HepG2 (cell line): ENCODE results near the gene MAPK8IP1. TPM values are rescaled to one million over a fixed set of nuclear protein-coding genes. Genes with fewer than 3 reads are reported as not detected.

Experiments used
- ATF7-NPFF ChIP-seq: sonication (generic); formaldehyde crosslinking; IDR thresholded peaks from 2 replicates; pipeline ENCODE4 v1.8.1; 2023; ENCODE audit warnings: mild to moderate bottlenecking, low read depth, missing genetic modification reagents, moderate library complexity
- IRF2 ChIP-seq: IDR thresholded peaks from 2 replicates; pipeline ENCODE4 v1.6.1; 2018; ENCODE audit warnings: missing genetic modification reagents, missing compliant biosample characterization
- ISX ChIP-seq: sonication (generic); formaldehyde crosslinking; conservative IDR thresholded peaks from 2 replicates; pipeline ENCODE4 v1.5.0; 2020; ENCODE audit warnings: missing genetic modification reagents
- PHF21A ChIP-seq: sonication (generic); formaldehyde crosslinking; IDR thresholded peaks from 2 replicates; pipeline ENCODE4 v1.5.0; 2020; ENCODE audit warnings: mild to moderate bottlenecking, missing genetic modification reagents
- PPARG ChIP-seq: conservative IDR thresholded peaks from 2 replicates; pipeline ENCODE4 v1.6.1; 2016; ENCODE audit warnings: missing biosample characterization, missing genetic modification reagents
- PRPF4 ChIP-seq: fragments of 200-400 bp; formaldehyde crosslinking; IDR thresholded peaks from 2 replicates; pipeline ENCODE4 v1.6.1; 2016; ENCODE audit warnings: low read length, low read depth; ENCODE audit not compliant: poor library complexity, severe bottlenecking
- TBL1XR1 ChIP-seq: fragments of 150-350 bp; IDR thresholded peaks from 2 replicates; pipeline ENCODE4 v1.6.1; 2014; ENCODE audit warnings: borderline replicate concordance, low read length; ENCODE audit not compliant: partially characterized antibody
- ZNF230 ChIP-seq: sonication (generic); formaldehyde crosslinking; IDR thresholded peaks from 2 replicates; pipeline ENCODE4 v1.4.0; 2020; ENCODE audit warnings: mild to moderate bottlenecking, missing genetic modification reagents
- ZNF232 ChIP-seq: sonication (generic); formaldehyde crosslinking; IDR thresholded peaks from 2 replicates; pipeline ENCODE4 v1.4.0; 2020; ENCODE audit warnings: missing genetic modification reagents, borderline replicate concordance
- ZNF652 ChIP-seq: IDR thresholded peaks from 2 replicates; pipeline ENCODE4 v1.6.1; 2016; ENCODE audit warnings: low read depth, borderline replicate concordance
- polyA plus RNA-seq, 8 experiments: library from polyadenylated mRNA; depleted of rRNA in 3 of 8; stranded (reverse) in 7 of 8; unstranded in 1 of 8; fragments of >200 nt; fragmentation: Illumina TruSeq in 4 of 8; extraction: Trizol in 4 of 8; gene quantifications; 2 replicates each; pipeline versions ENCODE4 v1.2.1 to v1.2.3, GENCODE V29; 2011 to 2016; ENCODE audit warnings: low read depth in 4 of 8, missing spikeins in 1 of 8, mixed read lengths in 1 of 8; ENCODE audit not compliant: insufficient read depth in 1 of 8
- total RNA-seq, 5 experiments: library from RNA; depleted of rRNA; stranded (reverse); fragments of >200 nt; fragmentation: Illumina TruSeq; extraction: Trizol; gene quantifications; 2 replicates each; pipeline ENCODE4 v1.2.3, GENCODE V29; 2016; ENCODE audit warnings: low read depth in 1 of 5
- TF ChIP-seq, protein P1 (sequence below): sonication (generic); formaldehyde crosslinking; IDR thresholded peaks from 2 replicates; pipeline ENCODE4 v1.4.0; 2020; ENCODE audit warnings: missing genetic modification reagents, borderline replicate concordance
- TF ChIP-seq, protein P2 (sequence below): sonication (generic); formaldehyde crosslinking; IDR thresholded peaks from 2 replicates; pipeline ENCODE4 v1.5.0; 2020; ENCODE audit warnings: missing genetic modification reagents
- TF ChIP-seq, protein P3 (sequence below): sonication (generic); formaldehyde crosslinking; IDR thresholded peaks from 2 replicates; pipeline ENCODE4 v1.5.0; 2020; ENCODE audit warnings: mild to moderate bottlenecking, missing genetic modification reagents
- TF ChIP-seq, protein P4 (sequence below): sonication (generic); formaldehyde crosslinking; IDR thresholded peaks from 2 replicates; pipeline ENCODE4 v1.4.0; 2020; ENCODE audit warnings: missing genetic modification reagents

MAPK8IP1 gene
- total and polyA plus RNA-seq, 2 of the 13 experiments (the other 11 are each of a cell fraction or from before 2014, with no cell fraction given): 2.2 to 4.2 TPM

DNA sequence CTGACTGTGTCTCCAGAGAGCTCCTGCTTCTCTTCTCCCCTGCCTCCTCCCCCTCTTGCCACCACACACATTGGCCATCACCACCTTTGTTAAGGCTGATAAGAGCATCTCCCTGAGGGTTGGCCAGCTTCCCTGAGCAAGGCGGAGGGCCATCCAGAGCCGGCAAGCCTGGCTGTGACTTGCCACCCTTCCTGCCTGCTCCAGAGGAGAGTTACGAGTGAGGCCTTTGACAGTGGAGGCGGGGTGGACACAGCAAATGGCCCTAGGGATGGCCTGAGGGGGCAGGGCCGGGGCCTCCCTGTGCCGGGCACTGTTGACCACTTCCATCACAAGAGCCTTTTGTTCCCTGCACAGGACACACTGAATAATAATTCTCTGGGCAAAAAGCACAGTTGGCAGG, 16.2 kb downstream of the MAPK8IP1 start (continued):
- TF ChIP-seq ZNF652 (CRISPR knock-in tag): no peak
- TF ChIP-seq, protein P1, sequence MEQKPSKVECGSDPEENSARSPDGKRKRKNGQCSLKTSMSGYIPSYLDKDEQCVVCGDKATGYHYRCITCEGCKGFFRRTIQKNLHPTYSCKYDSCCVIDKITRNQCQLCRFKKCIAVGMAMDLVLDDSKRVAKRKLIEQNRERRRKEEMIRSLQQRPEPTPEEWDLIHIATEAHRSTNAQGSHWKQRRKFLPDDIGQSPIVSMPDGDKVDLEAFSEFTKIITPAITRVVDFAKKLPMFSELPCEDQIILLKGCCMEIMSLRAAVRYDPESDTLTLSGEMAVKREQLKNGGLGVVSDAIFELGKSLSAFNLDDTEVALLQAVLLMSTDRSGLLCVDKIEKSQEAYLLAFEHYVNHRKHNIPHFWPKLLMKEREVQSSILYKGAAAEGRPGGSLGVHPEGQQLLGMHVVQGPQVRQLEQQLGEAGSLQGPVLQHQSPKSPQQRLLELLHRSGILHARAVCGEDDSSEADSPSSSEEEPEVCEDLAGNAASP (CRISPR knock-in tag): no peak
- TF ChIP-seq TBL1XR1: no peak
- TF ChIP-seq ZNF232: no peak
- no peak for TF ChIP-seq PPARG (CRISPR knock-in tag)
- TF ChIP-seq ZNF230: no peak
- no peak for TF ChIP-seq ATF7-NPFF
- no peak for TF ChIP-seq PRPF4
- no peak for TF ChIP-seq IRF2 (CRISPR knock-in tag)
- TF ChIP-seq PHF21A (CRISPR knock-in tag): no peak
- TF ChIP-seq, protein P2, sequence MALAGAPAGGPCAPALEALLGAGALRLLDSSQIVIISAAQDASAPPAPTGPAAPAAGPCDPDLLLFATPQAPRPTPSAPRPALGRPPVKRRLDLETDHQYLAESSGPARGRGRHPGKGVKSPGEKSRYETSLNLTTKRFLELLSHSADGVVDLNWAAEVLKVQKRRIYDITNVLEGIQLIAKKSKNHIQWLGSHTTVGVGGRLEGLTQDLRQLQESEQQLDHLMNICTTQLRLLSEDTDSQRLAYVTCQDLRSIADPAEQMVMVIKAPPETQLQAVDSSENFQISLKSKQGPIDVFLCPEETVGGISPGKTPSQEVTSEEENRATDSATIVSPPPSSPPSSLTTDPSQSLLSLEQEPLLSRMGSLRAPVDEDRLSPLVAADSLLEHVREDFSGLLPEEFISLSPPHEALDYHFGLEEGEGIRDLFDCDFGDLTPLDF (CRISPR knock-in tag): no peak
- TF ChIP-seq, protein P3, sequence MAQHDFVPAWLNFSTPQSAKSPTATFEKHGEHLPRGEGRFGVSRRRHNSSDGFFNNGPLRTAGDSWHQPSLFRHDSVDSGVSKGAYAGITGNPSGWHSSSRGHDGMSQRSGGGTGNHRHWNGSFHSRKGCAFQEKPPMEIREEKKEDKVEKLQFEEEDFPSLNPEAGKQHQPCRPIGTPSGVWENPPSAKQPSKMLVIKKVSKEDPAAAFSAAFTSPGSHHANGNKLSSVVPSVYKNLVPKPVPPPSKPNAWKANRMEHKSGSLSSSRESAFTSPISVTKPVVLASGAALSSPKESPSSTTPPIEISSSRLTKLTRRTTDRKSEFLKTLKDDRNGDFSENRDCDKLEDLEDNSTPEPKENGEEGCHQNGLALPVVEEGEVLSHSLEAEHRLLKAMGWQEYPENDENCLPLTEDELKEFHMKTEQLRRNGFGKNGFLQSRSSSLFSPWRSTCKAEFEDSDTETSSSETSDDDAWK: no peak
- no peak for TF ChIP-seq ISX
- TF ChIP-seq, protein P4, sequence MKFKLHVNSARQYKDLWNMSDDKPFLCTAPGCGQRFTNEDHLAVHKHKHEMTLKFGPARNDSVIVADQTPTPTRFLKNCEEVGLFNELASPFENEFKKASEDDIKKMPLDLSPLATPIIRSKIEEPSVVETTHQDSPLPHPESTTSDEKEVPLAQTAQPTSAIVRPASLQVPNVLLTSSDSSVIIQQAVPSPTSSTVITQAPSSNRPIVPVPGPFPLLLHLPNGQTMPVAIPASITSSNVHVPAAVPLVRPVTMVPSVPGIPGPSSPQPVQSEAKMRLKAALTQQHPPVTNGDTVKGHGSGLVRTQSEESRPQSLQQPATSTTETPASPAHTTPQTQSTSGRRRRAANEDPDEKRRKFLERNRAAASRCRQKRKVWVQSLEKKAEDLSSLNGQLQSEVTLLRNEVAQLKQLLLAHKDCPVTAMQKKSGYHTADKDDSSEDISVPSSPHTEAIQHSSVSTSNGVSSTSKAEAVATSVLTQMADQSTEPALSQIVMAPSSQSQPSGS: no peak
